GM23338 (cell line): ENCODE measurements around the gene LRRN1. TPM values are rescaled to one million over a fixed set of nuclear protein-coding genes. Genes with fewer than 3 reads are reported as not detected.

Experiments
- ATAC-seq: fragments of 200-7000 bp; cut with Tn5 transposase; 3 replicates; pipeline ENCODE4 v1.9.1; 2020
- DNase-seq: peaks from one replicate; pipeline ENCODE4 v3.0.0-alpha.2; 2015; ENCODE audit warnings: low spot score
- H2AFZ ChIP-seq: fragments of 200-600 bp; sonication (generic); 2 replicates; pipeline ENCODE4 v1.8.0; 2016; ENCODE audit warnings: antibody characterized with exemption, mild to moderate bottlenecking, moderate library complexity
- H3F3A ChIP-seq: fragments of 200-600 bp; sonication (generic); replicated peaks from 2 replicates; pipeline ENCODE4 v1.8.0; 2017; ENCODE audit warnings: antibody characterized with exemption, mixed run types, low read depth
- H3K27ac ChIP-seq: fragments of 200-600 bp; sonication (generic); 2 replicates; pipeline ENCODE4 v1.6.1; 2016; ENCODE audit warnings: low read depth
- H3K27me3 ChIP-seq: fragments of 200-600 bp; sonication (generic); 2 replicates; pipeline ENCODE4 v1.8.0; 2016; ENCODE audit warnings: mild to moderate bottlenecking, mixed run types, moderate library complexity; ENCODE audit not compliant: insufficient read depth
- H3K36me3 ChIP-seq: fragments of 200-600 bp; sonication (generic); 2 replicates; pipeline ENCODE4 v1.8.0; 2016; ENCODE audit warnings: mild to moderate bottlenecking; ENCODE audit not compliant: insufficient read depth
- H3K4me1 ChIP-seq: fragments of 200-600 bp; sonication (generic); 2 replicates; pipeline ENCODE4 v1.8.0; 2016; ENCODE audit warnings: mild to moderate bottlenecking, moderate library complexity; ENCODE audit not compliant: insufficient read depth
- H3K4me2 ChIP-seq: fragments of 200-600 bp; sonication (generic); 2 replicates; pipeline ENCODE4 v1.7.1; 2017; ENCODE audit warnings: mixed run types
- H3K4me3 ChIP-seq: fragments of 200-600 bp; sonication (generic); 2 replicates; pipeline ENCODE4 v1.6.1; 2016; ENCODE audit warnings: mixed run types
- H3K79me2 ChIP-seq: fragments of 200-600 bp; sonication (generic); replicated peaks from 2 replicates; pipeline ENCODE4 v1.8.0; 2017; ENCODE audit warnings: mild to moderate bottlenecking; ENCODE audit not compliant: insufficient read depth
- H3K9me2 ChIP-seq: fragments of 200-600 bp; sonication (generic); 2 replicates; pipeline ENCODE4 v1.8.0; 2017; ENCODE audit not compliant: insufficient read depth
- H4K20me1 ChIP-seq: fragments of 200-600 bp; sonication (generic); replicated peaks from 2 replicates; pipeline ENCODE4 v1.8.0; 2017; ENCODE audit warnings: mild to moderate bottlenecking; ENCODE audit not compliant: insufficient read depth
- H3K27ac Mint-ChIP-seq: 2 replicates; pipeline ENCODE4 v1.8.0; 2020; ENCODE audit warnings: inconsistent platforms, mild to moderate bottlenecking, moderate library complexity, mixed read lengths
- H3K27me3 Mint-ChIP-seq: 3 replicates; pipeline ENCODE4 v1.8.0; 2022; ENCODE audit warnings: low read depth, mild to moderate bottlenecking, moderate library complexity, mixed read lengths, inconsistent platforms; ENCODE audit not compliant: insufficient read depth, poor library complexity
- H3K36me3 Mint-ChIP-seq: 3 replicates; pipeline ENCODE4 v1.8.0; 2021; ENCODE audit warnings: low read depth, mild to moderate bottlenecking, inconsistent platforms, moderate library complexity, mixed read lengths
- H3K4me1 Mint-ChIP-seq: 3 replicates; pipeline ENCODE4 v1.8.0; 2020; ENCODE audit warnings: mild to moderate bottlenecking, inconsistent platforms, mixed read lengths
- H3K4me3 Mint-ChIP-seq: 3 replicates; pipeline ENCODE4 v1.8.0; 2021; ENCODE audit warnings: moderate library complexity, mild to moderate bottlenecking, inconsistent platforms, mixed read lengths
- H3K9me3 Mint-ChIP-seq: 3 replicates; pipeline ENCODE4 v1.8.0; 2020; ENCODE audit warnings: moderate library complexity, mild to moderate bottlenecking, inconsistent platforms, mixed read lengths
- CREB1 ChIP-seq: fragments of 250-450 bp; sonication (Bioruptor Pico); IDR thresholded peaks from 2 replicates; pipeline ENCODE4 v1.5.0; 2020; ENCODE audit warnings: low read depth, mild to moderate bottlenecking, moderate library complexity
- ETS1 ChIP-seq: IDR thresholded peaks from 2 replicates; pipeline ENCODE4 v1.6.1; 2016; ENCODE audit warnings: antibody characterized with exemption
- EZH2 ChIP-seq: fragments of 200-600 bp; sonication (generic); IDR thresholded peaks from one replicate; pipeline ENCODE4 v1.8.0; 2017; ENCODE audit warnings: antibody characterized with exemption, mild to moderate bottlenecking, low read depth; ENCODE audit not compliant: unreplicated experiment
- EZH2phosphoT487 ChIP-seq: fragments of 200-600 bp; sonication (generic); IDR thresholded peaks from one replicate; pipeline ENCODE4 v1.8.1; 2018; ENCODE audit warnings: antibody characterized with exemption; ENCODE audit not compliant: unreplicated experiment
- JUNB ChIP-seq: IDR thresholded peaks from one replicate; pipeline ENCODE4 v1.6.1; 2016; ENCODE audit warnings: antibody characterized with exemption; ENCODE audit not compliant: unreplicated experiment
- NANOG ChIP-seq: IDR thresholded peaks from 2 replicates; pipeline ENCODE4 v1.6.1; 2016; ENCODE audit warnings: antibody characterized with exemption, borderline replicate concordance
- POLR2AphosphoS5 ChIP-seq: IDR thresholded peaks from 2 replicates; pipeline ENCODE4 v1.6.1; 2016; ENCODE audit warnings: antibody characterized with exemption, low read depth
- REST ChIP-seq: IDR thresholded peaks from one replicate; pipeline ENCODE4 v1.6.1; 2018; ENCODE audit warnings: antibody characterized with exemption; ENCODE audit not compliant: unreplicated experiment
- STAT1 ChIP-seq: IDR thresholded peaks from one replicate; pipeline ENCODE4 v1.6.1; 2016; ENCODE audit warnings: antibody characterized with exemption; ENCODE audit not compliant: unreplicated experiment
- ZNF114 ChIP-seq: fragments of 250-450 bp; sonication (Bioruptor Pico); IDR thresholded peaks from 2 replicates; pipeline ENCODE4 v1.5.0; 2020; ENCODE audit warnings: mild to moderate bottlenecking, moderate library complexity
- ZNF331 ChIP-seq: fragments of 250-450 bp; sonication (Bioruptor Pico); IDR thresholded peaks from 2 replicates; pipeline ENCODE4 v1.5.0; 2020; ENCODE audit warnings: low read depth, mild to moderate bottlenecking, moderate library complexity
- ZNF462 ChIP-seq: fragments of 250-450 bp; sonication (Bioruptor Pico); IDR thresholded peaks from 2 replicates; pipeline ENCODE4 v1.5.0; 2020; ENCODE audit warnings: mild to moderate bottlenecking, moderate library complexity
- polyA plus RNA-seq: library from polyadenylated mRNA; unstranded; fragments of >200 nt; fragmentation: Nextera tagmentation; extraction: Ambion mirVana; gene quantifications from 2 replicates; pipeline ENCODE4 v1.2.1, GENCODE V29; 2016
- total RNA-seq: library from RNA; depleted of rRNA; stranded (reverse); fragments of >200 nt; shearing (Covaris generic); gene quantifications from 2 replicates; pipeline ENCODE4 v1.2.3, GENCODE V29; 2014
- TF ChIP-seq, protein P1 (sequence below), 2 experiments: fragments of 200-600 bp in 1 of 2; sonication (generic) in 1 of 2; conservative IDR thresholded peaks; 2 replicates each; pipeline versions ENCODE4 v1.5.1 to v1.6.1; 2016 to 2017; ENCODE audit warnings: antibody characterized with exemption in 2 of 2, low read depth in 2 of 2, mild to moderate bottlenecking in 2 of 2, moderate library complexity in 1 of 2

The LRRN1 gene
- total and polyA plus RNA-seq, 2 experiments from 2014 or later: 85.7 to 172 TPM

GRCh38 chr3:3765661-3766060 lies 33.6 kb upstream of the LRRN1 start:
- DNase-seq (no peak), ATAC-seq (no peak)
- H3K27ac Mint-ChIP-seq: no peak overlapping the region
- H3K9me3 Mint-ChIP-seq: peaks cover 79% of the 10 kb centered on the region
- Histone ChIP-seq H3K4me2 (no peak overlapping the region), H3K27ac (no peak overlapping the region), H2AFZ (peak overlapping the region; percentile 38; the same call in 1 of the 2 replicates), H3K79me2 (no peaks in the 10 kb centered on the region), H3K27me3 (no peaks in the 10 kb centered on the region), H3F3A (no peaks in the 10 kb centered on the region), H3K9me2 (no peaks in the 10 kb centered on the region), H4K20me1 (no peaks in the 10 kb centered on the region), H3K4me1 (peaks cover 4% of the 10 kb centered on the region), H3K4me3 (no peak overlapping the region), H3K36me3 (no peaks in the 10 kb centered on the region)
- H3K4me1 Mint-ChIP-seq: peaks cover 8% of the 10 kb centered on the region; the same call in 2 of the 3 replicates
- no peaks in the 10 kb centered on the region for H3K27me3 Mint-ChIP-seq
- no peak for TF ChIP-seq ETS1
- no peak for TF ChIP-seq ZNF462
- no peak for TF ChIP-seq NANOG
- TF ChIP-seq EZH2: no peak
- TF ChIP-seq EZH2phosphoT487: no peak
- no peak for TF ChIP-seq POLR2AphosphoS5
- no peak for TF ChIP-seq ZNF114 (CRISPR knock-in tag)
- TF ChIP-seq ZNF331 (CRISPR knock-in tag): no peak
- no peak for TF ChIP-seq CREB1 (CRISPR knock-in tag)
- TF ChIP-seq, protein P1, sequence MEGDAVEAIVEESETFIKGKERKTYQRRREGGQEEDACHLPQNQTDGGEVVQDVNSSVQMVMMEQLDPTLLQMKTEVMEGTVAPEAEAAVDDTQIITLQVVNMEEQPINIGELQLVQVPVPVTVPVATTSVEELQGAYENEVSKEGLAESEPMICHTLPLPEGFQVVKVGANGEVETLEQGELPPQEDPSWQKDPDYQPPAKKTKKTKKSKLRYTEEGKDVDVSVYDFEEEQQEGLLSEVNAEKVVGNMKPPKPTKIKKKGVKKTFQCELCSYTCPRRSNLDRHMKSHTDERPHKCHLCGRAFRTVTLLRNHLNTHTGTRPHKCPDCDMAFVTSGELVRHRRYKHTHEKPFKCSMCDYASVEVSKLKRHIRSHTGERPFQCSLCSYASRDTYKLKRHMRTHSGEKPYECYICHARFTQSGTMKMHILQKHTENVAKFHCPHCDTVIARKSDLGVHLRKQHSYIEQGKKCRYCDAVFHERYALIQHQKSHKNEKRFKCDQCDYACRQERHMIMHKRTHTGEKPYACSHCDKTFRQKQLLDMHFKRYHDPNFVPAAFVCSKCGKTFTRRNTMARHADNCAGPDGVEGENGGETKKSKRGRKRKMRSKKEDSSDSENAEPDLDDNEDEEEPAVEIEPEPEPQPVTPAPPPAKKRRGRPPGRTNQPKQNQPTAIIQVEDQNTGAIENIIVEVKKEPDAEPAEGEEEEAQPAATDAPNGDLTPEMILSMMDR (conservative IDR thresholded peaks at IDR 0.05; ENCODE audit: low read depth in 2 of 2): no peak
- no peak for TF ChIP-seq STAT1
- TF ChIP-seq JUNB: no peak
- TF ChIP-seq REST: no peak
- H3K4me3 Mint-ChIP-seq: no peak overlapping the region
- no peaks in the 10 kb centered on the region; the same call in 2 of the 3 replicates for H3K36me3 Mint-ChIP-seq
